ENCODE data around the gene ATP2C2.

Gene ATP2C2

GRCh38 chr16:84475643-84476240, 107.4 kb downstream of the ATP2C2 start:
- DNase-seq (ENCODE audit: low spot score): no peak

- no peak for DNase-seq (ENCODE audit: low spot score)
Measured at GRCh38 chr16:84476401-84476800, 108.1 kb downstream of the ATP2C2 start.

GRCh38 chr16:84477661-84478060, 109.3 kb downstream of the ATP2C2 start:
- DNase-seq (ENCODE audit: low spot score): no peak

- no peak for DNase-seq (ENCODE audit: low spot score)
Measured at GRCh38 chr16:84478172-84478947, 110.0 kb downstream of the ATP2C2 start.

GRCh38 chr16:84479716-84480450, 111.5 kb downstream of the ATP2C2 start:
- DNase-seq (ENCODE audit: low spot score): no peak

- DNase-seq (ENCODE audit: low spot score): no peak
Measured at GRCh38 chr16:84481051-84481735, 112.9 kb downstream of the ATP2C2 start.

GRCh38 chr16:84482001-84482891, 113.9 kb downstream of the ATP2C2 start:
- no peak for DNase-seq (ENCODE audit: low spot score)

- DNase-seq (ENCODE audit: low spot score): no peak
Measured at GRCh38 chr16:84482951-84483881, 114.9 kb downstream of the ATP2C2 start.

- DNase-seq (ENCODE audit: low spot score): no peak
Measured at GRCh38 chr16:84483882-84484565, 115.7 kb downstream of the ATP2C2 start.

- no peak for DNase-seq (ENCODE audit: low spot score)
Measured at GRCh38 chr16:84484579-84485254, 116.4 kb downstream of the ATP2C2 start.

GRCh38 chr16:84485255-84486010, 117.1 kb downstream of the ATP2C2 start:
- DNase-seq (ENCODE audit: low spot score): no peak

GRCh38 chr16:84486126-84486525, 117.8 kb downstream of the ATP2C2 start:
- DNase-seq (ENCODE audit: low spot score): no peak

GRCh38 chr16:84486551-84487235, 118.4 kb downstream of the ATP2C2 start:
- no peak for DNase-seq (ENCODE audit: low spot score)

- DNase-seq (ENCODE audit: low spot score): no peak
Measured at GRCh38 chr16:84487358-84487757, 119.0 kb downstream of the ATP2C2 start.

- DNase-seq (ENCODE audit: low spot score): no peak
Measured at GRCh38 chr16:84489131-84489530, 120.8 kb downstream of the ATP2C2 start.

- DNase-seq (ENCODE audit: low spot score): no peak
Measured at GRCh38 chr16:84495506-84495905, 127.2 kb downstream of the ATP2C2 start.

- no peak for DNase-seq (ENCODE audit: low spot score)
Measured at GRCh38 chr16:84496991-84497390, 128.7 kb downstream of the ATP2C2 start.
